H1 (cell line): Measurements from ENCODE around the gene CIITA. TPM values are rescaled to one million over a fixed set of nuclear protein-coding genes. Genes with fewer than 3 reads are reported as not detected.

ENCODE experiments used
- CTCF ChIA-PET: fragments of 300-600 bp; sonication (Branson Sonifier 250); formaldehyde crosslinking; loops from one replicate; lab custom pipeline; 2021; ENCODE audit not compliant: partially characterized antibody; lab: Charles Lee
- POLR2A ChIA-PET: fragments of 300-600 bp; sonication (Branson Sonifier 250); formaldehyde crosslinking; loops from one replicate; lab custom pipeline; 2021; ENCODE audit warnings: inconsistent platforms; ENCODE audit not compliant: partially characterized antibody; lab: Charles Lee
- DNase-seq, 2 experiments: peaks; one replicate each; pipeline versions ENCODE4 v3.0.0 to v3.0.0-alpha.2; 2010 to 2022; ENCODE audit warnings: low spot score in 2 of 2, low read depth in 1 of 2, mixed read lengths in 1 of 2
- FAIRE-seq: peaks from 2 replicates; lab custom pipeline; 2011; peaks lifted over from hg19 to GRCh38; lab: Jason Lieb, UNC
- H2AFZ ChIP-seq: 2 replicates; pipeline ENCODE4 v1.8.1; 2012; ENCODE audit warnings: low read length, inconsistent platforms
- H2AK5ac ChIP-seq: 2 replicates; pipeline ENCODE4 v1.6.1; 2013; ENCODE audit warnings: low read depth, low read length
- H2BK120ac ChIP-seq: replicated peaks from 2 replicates; pipeline ENCODE3; 2013; ENCODE audit warnings: low read depth, low read length, inconsistent platforms
- H2BK12ac ChIP-seq: 2 replicates; pipeline ENCODE4 v1.6.1; 2013; ENCODE audit warnings: low read depth, low read length
- H2BK15ac ChIP-seq: 2 replicates; pipeline ENCODE4 v1.6.1; 2013; ENCODE audit warnings: low read length
- H2BK20ac ChIP-seq: 2 replicates; pipeline ENCODE4 v1.6.1; 2013; ENCODE audit warnings: low read length
- H2BK5ac ChIP-seq: 2 replicates; pipeline ENCODE4 v1.6.1; 2013; ENCODE audit warnings: low read depth, low read length
- H3K14ac ChIP-seq: 2 replicates; pipeline ENCODE4 v1.6.1; 2013; ENCODE audit warnings: inconsistent platforms; ENCODE audit not compliant: insufficient read length
- H3K18ac ChIP-seq: 2 replicates; pipeline ENCODE4 v1.6.1; 2013; ENCODE audit warnings: low read length; ENCODE audit errors: extremely low read depth
- H3K23ac ChIP-seq: 2 replicates; pipeline ENCODE4 v1.6.1; 2013; ENCODE audit warnings: inconsistent platforms; ENCODE audit not compliant: insufficient read length
- H3K23me2 ChIP-seq: 2 replicates; pipeline ENCODE4 v1.6.1; 2013; ENCODE audit warnings: low read depth, low read length
- H3K27ac ChIP-seq: 2 replicates; pipeline ENCODE4 v1.6.1; 2011; ENCODE audit warnings: low read depth, low read length, inconsistent platforms
- H3K27me3 ChIP-seq, 4 experiments: replicated peaks in 1 of 4; 1 replicate in 1 of 4; 2 replicates in 3 of 4; pipeline versions ENCODE4 v1.6.1 to v1.8.1; 2011 to 2013; ENCODE audit warnings: low read length in 3 of 4, mild to moderate bottlenecking in 3 of 4, inconsistent platforms in 2 of 4, mixed read lengths in 2 of 4, moderate library complexity in 1 of 4; ENCODE audit not compliant: control insufficient read depth in 3 of 4, insufficient read depth in 3 of 4; ENCODE audit errors: extremely low read depth in 1 of 4
- H3K36me3 ChIP-seq, 4 experiments: 2 replicates each; pipeline versions ENCODE4 v1.6.1 to v1.8.1; 2011 to 2013; ENCODE audit warnings: mild to moderate bottlenecking in 4 of 4, low read length in 3 of 4, moderate library complexity in 2 of 4, control low read depth in 1 of 4, inconsistent platforms in 1 of 4; ENCODE audit not compliant: insufficient read depth in 4 of 4, control insufficient read depth in 2 of 4
- H3K4ac ChIP-seq: replicated peaks from 2 replicates; pipeline ENCODE3; 2013; ENCODE audit warnings: low read length, low read depth, mixed read lengths, inconsistent platforms; ENCODE audit not compliant: insufficient read length
- H3K4me1 ChIP-seq, 4 experiments: replicated peaks in 1 of 4; 1 replicate in 1 of 4; 2 replicates in 3 of 4; pipeline versions ENCODE4 v1.6.1 to v1.8.1; 2011 to 2013; ENCODE audit warnings: low read length in 3 of 4, inconsistent platforms in 2 of 4, mixed read lengths in 1 of 4; ENCODE audit not compliant: insufficient read depth in 4 of 4, control insufficient read depth in 3 of 4
- H3K4me2 ChIP-seq, 2 experiments: 2 replicates each; pipeline versions ENCODE4 v1.6.1 to v1.8.1; 2011 to 2013; ENCODE audit warnings: low read depth in 2 of 2, low read length in 2 of 2, control low read depth in 1 of 2, inconsistent platforms in 1 of 2, mild to moderate bottlenecking in 1 of 2; ENCODE audit not compliant: insufficient read depth in 1 of 2
- H3K4me3 ChIP-seq, 4 experiments: fragments of 200-600, 300-600 bp in 1 of 4; sonication (generic), shearing (Covaris generic), sonication (Bioruptor Twin) in 1 of 4; 2 replicates each; pipeline versions ENCODE4 v1.5.1 to v1.8.1; 2011 to 2016; ENCODE audit warnings: low read length in 4 of 4, low read depth in 3 of 4, control low read depth in 2 of 4, inconsistent platforms in 2 of 4, mild to moderate bottlenecking in 2 of 4, mixed read lengths in 1 of 4, moderate library complexity in 1 of 4; ENCODE audit not compliant: insufficient read depth in 2 of 4; ENCODE audit errors: extremely low read depth in 1 of 4
- H3K56ac ChIP-seq: replicated peaks from 2 replicates; pipeline ENCODE3; 2013; ENCODE audit warnings: low read depth, mild to moderate bottlenecking, mixed read lengths, low read length, inconsistent platforms; ENCODE audit not compliant: insufficient read length
- H3K79me1 ChIP-seq: 2 replicates; pipeline ENCODE4 v1.6.1; 2013; ENCODE audit warnings: low read depth, low read length, control low read depth
- H3K79me2 ChIP-seq, 2 experiments: 2 replicates each; pipeline versions ENCODE4 v1.6.1 to v1.8.1; 2012 to 2013; ENCODE audit warnings: low read length in 2 of 2, mild to moderate bottlenecking in 2 of 2, inconsistent platforms in 1 of 2; ENCODE audit not compliant: insufficient read depth in 2 of 2, control insufficient read depth in 1 of 2
- H3K9ac ChIP-seq, 4 experiments: replicated peaks in 1 of 4; 1 replicate in 1 of 4; 2 replicates in 3 of 4; pipeline versions ENCODE4 v1.6.1 to v1.8.1; 2011 to 2013; ENCODE audit warnings: low read depth in 3 of 4, low read length in 3 of 4, control low read depth in 2 of 4, mild to moderate bottlenecking in 2 of 4, moderate library complexity in 2 of 4, inconsistent platforms in 1 of 4; ENCODE audit errors: extremely low read depth in 1 of 4
- H3K9me3 ChIP-seq, 2 experiments: 2 replicates each; pipeline versions ENCODE4 v1.6.1 to v1.8.1; 2012 to 2013; ENCODE audit warnings: mild to moderate bottlenecking in 2 of 2, moderate library complexity in 2 of 2, control low read depth in 1 of 2, inconsistent platforms in 1 of 2, low read depth in 1 of 2, low read length in 1 of 2, mixed read lengths in 1 of 2; ENCODE audit not compliant: insufficient read depth in 2 of 2
- H4K20me1 ChIP-seq, 2 experiments: replicated peaks in 1 of 2; 2 replicates each; pipeline versions ENCODE3 to v1.8.1; 2011 to 2013; ENCODE audit warnings: inconsistent platforms in 2 of 2, low read length in 2 of 2, mild to moderate bottlenecking in 1 of 2; ENCODE audit not compliant: insufficient read depth in 2 of 2, control insufficient read depth in 1 of 2
- H4K5ac ChIP-seq: 2 replicates; pipeline ENCODE4 v1.6.1; 2013; ENCODE audit warnings: low read length, low read depth, mixed read lengths, inconsistent platforms; ENCODE audit not compliant: insufficient read length
- H4K8ac ChIP-seq: 2 replicates; pipeline ENCODE4 v1.8.0; 2013; ENCODE audit warnings: mild to moderate bottlenecking, moderate library complexity, low read length, inconsistent platforms; ENCODE audit not compliant: insufficient read depth; ENCODE audit errors: extremely low read depth
- H4K91ac ChIP-seq: replicated peaks from 2 replicates; pipeline ENCODE3; 2013; ENCODE audit warnings: low read length, mixed read lengths, inconsistent platforms; ENCODE audit not compliant: insufficient read length
- TCF12 ChIP-seq: IDR thresholded peaks from 2 replicates; pipeline ENCODE4 v1.6.1; 2011; ENCODE audit warnings: low read depth, mild to moderate bottlenecking, low read length
- ZNF274 ChIP-seq: IDR thresholded peaks from 2 replicates; pipeline ENCODE4 v1.7.0; 2012; ENCODE audit warnings: low read length, borderline replicate concordance; ENCODE audit errors: extremely low read depth
- WGBS, 2 experiments: shearing (Covaris generic) in 1 of 2; methylation state at CpG; one replicate each; pipeline versions ENCODE4 v1.1.6 to v1.1.7; 2013 to 2015; ENCODE audit warnings: low lambda C conversion rate in 2 of 2, mixed read lengths in 2 of 2, inconsistent platforms in 1 of 2, low coverage in 1 of 2, missing lambda C conversion rate in 1 of 2; ENCODE audit not compliant: insufficient replicate concordance in 2 of 2, insufficient coverage in 1 of 2, insufficient read length in 1 of 2; ENCODE audit errors: extremely low coverage in 1 of 2, missing lambda C conversion rate in 1 of 2; 5-methylcytosine and 5-hydroxymethylcytosine counted together
- polyA plus RNA-seq, 7 experiments: library from polyadenylated mRNA; depleted of rRNA in 3 of 7; stranded (reverse) in 5 of 7; unstranded in 2 of 7; fragments of >200 nt in 5 of 7; fragments of 200-250 nt in 2 of 7; gene quantifications; 1 replicate in 5 of 7; 2 replicates in 1 of 7; 4 replicates in 1 of 7; pipeline versions ENCODE4 v1.2.1 to v1.2.3, GENCODE V29; 2011 to 2013; ENCODE audit warnings: missing spikeins in 2 of 7, mixed read lengths in 2 of 7
- total RNA-seq: library from RNA; stranded (reverse); fragmentation: NEBNext Ultra II Directional; extraction: Animal tissue kit (Norgen Biotek cat#: 25700); gene quantifications from 2 replicates; pipeline ENCODE4 v1.2.1, GENCODE V29; 2021

Gene CIITA
- total and polyA plus RNA-seq, 2 of the 8 experiments (the other 6 are each of a cell fraction or from before 2014, with no cell fraction given) = 0.07 to 0.17 TPM

- H3K18ac ChIP-seq = no peak overlapping the region
- H3K23me2 ChIP-seq = peaks cover 5% of the 10 kb centered on the region
- H4K8ac ChIP-seq = no peak overlapping the region
- no peak overlapping the region for H2BK5ac ChIP-seq
- no peak for FAIRE-seq
- H3K79me2 ChIP-seq = peaks cover 0 to 33% of the 10 kb centered on the region in 2 experiments; a peak in 1 of 4 replicates
- no peak for DNase-seq
- no peak overlapping the region for H4K5ac ChIP-seq
- CTCF ChIA-PET = interaction anchor here (1.1 to 1.8 kb wide), 4 partner anchors 13 to 196 kb away, joined by 4 to 7 read pairs (median 4); no protein-coding TSS in a partner anchor
- no peak overlapping the region for H3K4ac ChIP-seq
- peaks cover 23 to 43% of the 10 kb centered on the region in 2 experiments for H4K20me1 ChIP-seq
- H2BK20ac ChIP-seq = no peak overlapping the region
- H3K56ac ChIP-seq = no peak overlapping the region
- no peak overlapping the region for H2AFZ ChIP-seq
- H2BK15ac ChIP-seq = no peak overlapping the region
- no peak overlapping the region for H2AK5ac ChIP-seq
- no peak overlapping the region for H2BK12ac ChIP-seq
- no peak for TF ChIP-seq ZNF274
- TF ChIP-seq TCF12 = no peak
- no peak overlapping the region for H3K23ac ChIP-seq
- POLR2A ChIA-PET = no interaction called here
- H3K27me3 ChIP-seq = no peaks in the 10 kb centered on the region; a peak in 2 of 7 replicates
- WGBS, 2 experiments = 71% methylated on average over 8 of the region's 8 CpGs; no CpG with 5 or more reads in 1 of the 2 experiments
- H2BK120ac ChIP-seq = no peak overlapping the region
- H3K36me3 ChIP-seq = peaks cover 0 to 4% (median under 1%) of the 10 kb centered on the region in 4 experiments; a peak in 4 of 8 replicates
- no peak overlapping the region for H3K14ac ChIP-seq
- no peak overlapping the region for H4K91ac ChIP-seq
- no peak overlapping the region for H3K27ac ChIP-seq
- H3K79me1 ChIP-seq = peaks cover 20% of the 10 kb centered on the region
- H3K4me3 ChIP-seq = no peak overlapping the region
- H3K4me2 ChIP-seq = no peak overlapping the region
- H3K9ac ChIP-seq = no peak overlapping the region
- peaks cover 0 to 9% (median 5%) of the 10 kb centered on the region in 4 experiments; a peak in 5 of 7 replicates for H3K4me1 ChIP-seq
- no peaks in the 10 kb centered on the region for H3K9me3 ChIP-seq
Measured at GRCh38 chr16:10936272-10936984, 59.4 kb downstream of the CIITA start.
